ENCODE results near the gene HDGFL2.

Gene HDGFL2

GRCh38 chr19:4518345-4519171, 46.5 kb downstream of the HDGFL2 start, which contains the start of gene PLIN4:
TSS of gene PLIN4 (minus strand) at chr19:4518486. CDS start at chr19:4518272, 214 bp downstream.
- no peaks in the 10 kb centered on the region for H3K4me1 ChIP-seq (ENCODE audit: control insufficient read depth, insufficient read depth, low read length)
- no peaks in the 10 kb centered on the region for H3K9me3 ChIP-seq (ENCODE audit: control insufficient read depth, insufficient read depth, low read depth, low read length)
- ChIA-PET CTCF (interaction anchor here (0.7 kb wide), 1 partner anchor 31 kb away, joined by 3 read pairs; no protein-coding TSS in a partner anchor), POLR2A (interaction anchor here (0.6 kb wide), 1 partner anchor 286 kb away, joined by 5 read pairs; no protein-coding TSS in a partner anchor)
- TF ChIP-seq ZNF600 (tag by site-specific recombination; IDR thresholded peaks at IDR 0.05) (peak; percentile 54; the same call in 1 of the 2 replicates), ZBTB44 (tag by site-specific recombination; IDR thresholded peaks at IDR 0.05) (no peak)
- no peak within 1 kb of the TSS for H3K4me3 ChIP-seq (ENCODE audit: low read depth, low read length)
- H3K36me3 ChIP-seq (ENCODE audit: control insufficient read depth in 2 of 2, insufficient read depth in 1 of 2, low read length in 2 of 2), result no peaks in the 10 kb centered on the region
- H3K27ac ChIP-seq (ENCODE audit: extremely low read depth, low read depth, low read length), result no peak within 1 kb of the TSS

GRCh38 chr19:4519172-4519496, 47.0 kb downstream of the HDGFL2 start:
- CTCF ChIA-PET, result no interaction called here
- Histone ChIP-seq H3K36me3 (ENCODE audit: control insufficient read depth in 2 of 2, insufficient read depth in 1 of 2, low read length in 2 of 2) (no peaks in the 10 kb centered on the region), H3K4me1 (ENCODE audit: control insufficient read depth, insufficient read depth, low read length) (no peaks in the 10 kb centered on the region), H3K9me3 (ENCODE audit: control insufficient read depth, insufficient read depth, low read depth, low read length) (no peaks in the 10 kb centered on the region), H3K27ac (ENCODE audit: extremely low read depth, low read depth, low read length) (no peak overlapping the region), H3K4me3 (ENCODE audit: low read depth, low read length) (no peak overlapping the region)
- POLR2A ChIA-PET, result no interaction called here
- no peak for TF ChIP-seq ZNF692 (tag by site-specific recombination; IDR thresholded peaks at IDR 0.05)
- TF ChIP-seq ZBTB20 (tag by site-specific recombination; IDR thresholded peaks at IDR 0.05), result no peak
- no peak for TF ChIP-seq ZNF747 (tag by site-specific recombination; IDR thresholded peaks at IDR 0.05)
- TF ChIP-seq ZNF423 (tag by site-specific recombination; IDR thresholded peaks at IDR 0.05), result no peak
- TF ChIP-seq ZBTB6 (tag by site-specific recombination; IDR thresholded peaks at IDR 0.05), result no peak
- no peak for TF ChIP-seq ZNF785 (tag by site-specific recombination; IDR thresholded peaks at IDR 0.05)

- Histone ChIP-seq H3K9me3 (ENCODE audit: control insufficient read depth, insufficient read depth, low read depth, low read length) (no peaks in the 10 kb centered on the region), H3K4me1 (ENCODE audit: control insufficient read depth, insufficient read depth, low read length) (no peaks in the 10 kb centered on the region), H3K36me3 (ENCODE audit: control insufficient read depth in 2 of 2, insufficient read depth in 1 of 2, low read length in 2 of 2) (no peaks in the 10 kb centered on the region), H3K27ac (ENCODE audit: extremely low read depth, low read depth, low read length) (no peak overlapping the region), H3K4me3 (ENCODE audit: low read depth, low read length) (no peak overlapping the region)
- CTCF ChIA-PET, result no interaction called here
- POLR2A ChIA-PET, result no interaction called here
- TF ChIP-seq ZNF16 (tag by site-specific recombination; IDR thresholded peaks at IDR 0.05; ENCODE audit: low read depth), result peak; percentile 84; the same call in 1 of the 2 replicates
- TF ChIP-seq KLF16 (tag by site-specific recombination; IDR thresholded peaks at IDR 0.05), result no peak
- TF ChIP-seq ZNF341 (tag by site-specific recombination; IDR thresholded peaks at IDR 0.05; ENCODE audit: low read depth), result 0 out of 2 replicates have a peak, but pooled peaks have one; percentile 14
- peak; percentile 63 for TF ChIP-seq GLIS1 (tag by site-specific recombination; IDR thresholded peaks at IDR 0.05)
- peak; percentile 91 for TF ChIP-seq ZBTB8A (tag by site-specific recombination; IDR thresholded peaks at IDR 0.05)
- 0 out of 2 replicates have a peak, but pooled peaks have one; percentile 48 for TF ChIP-seq PRDM1 (tag by site-specific recombination; IDR thresholded peaks at IDR 0.05)
- TF ChIP-seq ZNF398 (tag by site-specific recombination; IDR thresholded peaks at IDR 0.05), result peak; percentile 34; the same call in 1 of the 2 replicates
- peak; percentile 76 for TF ChIP-seq ZNF600 (tag by site-specific recombination; IDR thresholded peaks at IDR 0.05)
- TF ChIP-seq ZNF76 (tag by site-specific recombination; IDR thresholded peaks at IDR 0.05; ENCODE audit: borderline replicate concordance, low read depth), result no peak
- no peak for TF ChIP-seq ZFP69B (tag by site-specific recombination; IDR thresholded peaks at IDR 0.05)
Observed at GRCh38 chr19:4519521-4520277, 47.6 kb downstream of the HDGFL2 start.

Data from HEK293 (cell line).